ENCODE results near the gene ADAM22.

Gene ADAM22

GRCh38 chr7:88226201-88226600, 292.1 kb downstream of the ADAM22 start:
- no peak overlapping the region for H3K27ac ChIP-seq (ENCODE audit: low read depth, low read length)
- H3K27me3 ChIP-seq (ENCODE audit: control insufficient read depth, low read length), result peaks cover 4% of the 10 kb centered on the region; the same call in 1 of the 2 replicates
- no peaks in the 10 kb centered on the region for H3F3A ChIP-seq (ENCODE audit: control insufficient read depth, insufficient read depth)
- no peaks in the 10 kb centered on the region for H4K20me1 ChIP-seq (ENCODE audit: control insufficient read depth, insufficient read depth, low read depth, low read length)
- no peaks in the 10 kb centered on the region for H3K79me2 ChIP-seq (ENCODE audit: control insufficient read depth, low read length)
- no peaks in the 10 kb centered on the region for H3K9me2 ChIP-seq (replicated peaks; ENCODE audit: control insufficient read depth, low read length)
- H3K9me3 ChIP-seq (ENCODE audit: control insufficient read depth, insufficient read depth, low read length), result no peaks in the 10 kb centered on the region
- H3K4me3 ChIP-seq (ENCODE audit: low read length), result no peak overlapping the region
- H3K36me3 ChIP-seq (ENCODE audit: control insufficient read depth, low read length), result no peaks in the 10 kb centered on the region
- peaks cover 3% of the 10 kb centered on the region for H3K4me1 ChIP-seq (ENCODE audit: control insufficient read depth, low read length)
- no peak for TF ChIP-seq EZH2phosphoT487 (IDR thresholded peaks at IDR 0.05; ENCODE audit: borderline replicate concordance, low read length)
- TF ChIP-seq, protein P1, sequence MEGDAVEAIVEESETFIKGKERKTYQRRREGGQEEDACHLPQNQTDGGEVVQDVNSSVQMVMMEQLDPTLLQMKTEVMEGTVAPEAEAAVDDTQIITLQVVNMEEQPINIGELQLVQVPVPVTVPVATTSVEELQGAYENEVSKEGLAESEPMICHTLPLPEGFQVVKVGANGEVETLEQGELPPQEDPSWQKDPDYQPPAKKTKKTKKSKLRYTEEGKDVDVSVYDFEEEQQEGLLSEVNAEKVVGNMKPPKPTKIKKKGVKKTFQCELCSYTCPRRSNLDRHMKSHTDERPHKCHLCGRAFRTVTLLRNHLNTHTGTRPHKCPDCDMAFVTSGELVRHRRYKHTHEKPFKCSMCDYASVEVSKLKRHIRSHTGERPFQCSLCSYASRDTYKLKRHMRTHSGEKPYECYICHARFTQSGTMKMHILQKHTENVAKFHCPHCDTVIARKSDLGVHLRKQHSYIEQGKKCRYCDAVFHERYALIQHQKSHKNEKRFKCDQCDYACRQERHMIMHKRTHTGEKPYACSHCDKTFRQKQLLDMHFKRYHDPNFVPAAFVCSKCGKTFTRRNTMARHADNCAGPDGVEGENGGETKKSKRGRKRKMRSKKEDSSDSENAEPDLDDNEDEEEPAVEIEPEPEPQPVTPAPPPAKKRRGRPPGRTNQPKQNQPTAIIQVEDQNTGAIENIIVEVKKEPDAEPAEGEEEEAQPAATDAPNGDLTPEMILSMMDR (IDR thresholded peaks at IDR 0.05; ENCODE audit: low read depth, low read length, poor library complexity, severe bottlenecking), result no peak
- H3K4me2 ChIP-seq (ENCODE audit: low read length), result no peak overlapping the region

- no peaks in the 10 kb centered on the region for H3K79me2 ChIP-seq (ENCODE audit: control insufficient read depth, low read length)
- no peaks in the 10 kb centered on the region for H3K9me2 ChIP-seq (replicated peaks; ENCODE audit: control insufficient read depth, low read length)
- no peak for TF ChIP-seq EZH2phosphoT487 (IDR thresholded peaks at IDR 0.05; ENCODE audit: borderline replicate concordance, low read length)
- H3K4me1 ChIP-seq (ENCODE audit: control insufficient read depth, low read length), result no peaks in the 10 kb centered on the region
- no peak overlapping the region for H3K4me2 ChIP-seq (ENCODE audit: low read length)
- no peaks in the 10 kb centered on the region for H3K36me3 ChIP-seq (ENCODE audit: control insufficient read depth, low read length)
- H3K9me3 ChIP-seq (ENCODE audit: control insufficient read depth, insufficient read depth, low read length), result no peaks in the 10 kb centered on the region
- peaks cover 4% of the 10 kb centered on the region; the same call in 1 of the 2 replicates for H3K27me3 ChIP-seq (ENCODE audit: control insufficient read depth, low read length)
- H3K27ac ChIP-seq (ENCODE audit: low read depth, low read length), result no peak overlapping the region
- no peaks in the 10 kb centered on the region for H4K20me1 ChIP-seq (ENCODE audit: control insufficient read depth, insufficient read depth, low read depth, low read length)
- H3F3A ChIP-seq (ENCODE audit: control insufficient read depth, insufficient read depth), result no peaks in the 10 kb centered on the region
- no peak overlapping the region for H3K4me3 ChIP-seq (ENCODE audit: low read length)
Measured at GRCh38 chr7:88226886-88227516, 292.9 kb downstream of the ADAM22 start.

DNA sequence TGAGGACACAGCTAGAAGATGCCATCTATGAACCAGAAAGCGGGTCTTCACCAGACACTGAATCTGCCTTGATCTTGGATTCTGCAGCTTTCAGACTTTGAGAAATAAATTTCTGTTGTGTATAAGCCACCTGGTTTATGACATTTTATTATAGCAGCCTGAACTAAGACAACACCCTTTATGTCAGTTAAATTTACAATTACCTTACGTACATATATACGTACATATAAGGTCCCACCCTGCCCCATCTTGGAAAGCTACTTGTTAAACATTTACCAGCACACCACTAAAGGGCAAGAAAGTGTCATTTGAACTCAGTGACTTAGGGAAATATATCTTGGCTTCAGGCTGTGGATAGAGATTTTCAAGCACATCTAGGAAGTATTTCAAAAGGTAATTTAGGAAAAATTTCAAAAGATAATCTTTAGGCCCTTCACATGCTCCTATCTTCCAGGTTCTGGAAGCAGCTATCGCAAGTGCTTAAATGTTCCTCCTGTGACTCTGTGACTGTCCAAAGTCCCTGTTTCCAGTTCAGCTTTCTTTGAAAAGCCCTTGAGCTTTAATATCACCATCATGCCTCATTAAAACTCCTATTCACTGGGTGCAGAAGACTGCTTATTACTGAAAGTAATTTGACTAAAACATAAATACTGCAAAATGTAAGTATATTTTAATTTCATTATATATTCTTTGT, 295.4 kb downstream of the ADAM22 start:
- TF ChIP-seq, protein P1 (IDR thresholded peaks at IDR 0.05; ENCODE audit: low read depth, low read length, poor library complexity, severe bottlenecking), result no peak
- no peak for TF ChIP-seq EZH2phosphoT487 (IDR thresholded peaks at IDR 0.05; ENCODE audit: borderline replicate concordance, low read length)
- H3K27me3 ChIP-seq (ENCODE audit: control insufficient read depth, low read length), result peaks cover 7% of the 10 kb centered on the region; the same call in 1 of the 2 replicates
- no peaks in the 10 kb centered on the region for H3K9me3 ChIP-seq (ENCODE audit: control insufficient read depth, insufficient read depth, low read length)
- H4K20me1 ChIP-seq (ENCODE audit: control insufficient read depth, insufficient read depth, low read depth, low read length), result no peaks in the 10 kb centered on the region
- no peaks in the 10 kb centered on the region for H3K79me2 ChIP-seq (ENCODE audit: control insufficient read depth, low read length)
- H3K36me3 ChIP-seq (ENCODE audit: control insufficient read depth, low read length), result no peaks in the 10 kb centered on the region
- H3K4me1 ChIP-seq (ENCODE audit: control insufficient read depth, low read length), result no peaks in the 10 kb centered on the region
- H3K4me2 ChIP-seq (ENCODE audit: low read length), result no peak overlapping the region
- no peak overlapping the region for H3K27ac ChIP-seq (ENCODE audit: low read depth, low read length)
- no peak overlapping the region for H3K4me3 ChIP-seq (ENCODE audit: low read length)
- no peaks in the 10 kb centered on the region for H3K9me2 ChIP-seq (replicated peaks; ENCODE audit: control insufficient read depth, low read length)
- no peaks in the 10 kb centered on the region for H3F3A ChIP-seq (ENCODE audit: control insufficient read depth, insufficient read depth)

- Histone ChIP-seq H3K9me2 (replicated peaks; ENCODE audit: control insufficient read depth, low read length) (no peaks in the 10 kb centered on the region), H4K20me1 (ENCODE audit: control insufficient read depth, insufficient read depth, low read depth, low read length) (no peaks in the 10 kb centered on the region), H3K27ac (ENCODE audit: low read depth, low read length) (no peak overlapping the region), H3F3A (ENCODE audit: control insufficient read depth, insufficient read depth) (no peaks in the 10 kb centered on the region), H3K79me2 (ENCODE audit: control insufficient read depth, low read length) (no peaks in the 10 kb centered on the region), H3K27me3 (ENCODE audit: control insufficient read depth, low read length) (peaks cover 9% of the 10 kb centered on the region; the same call in 1 of the 2 replicates), H3K4me3 (ENCODE audit: low read length) (no peak overlapping the region), H3K4me1 (ENCODE audit: control insufficient read depth, low read length) (no peaks in the 10 kb centered on the region), H3K9me3 (ENCODE audit: control insufficient read depth, insufficient read depth, low read length) (no peaks in the 10 kb centered on the region), H3K4me2 (ENCODE audit: low read length) (no peak overlapping the region), H3K36me3 (ENCODE audit: control insufficient read depth, low read length) (no peaks in the 10 kb centered on the region)
- TF ChIP-seq, protein P1 (IDR thresholded peaks at IDR 0.05; ENCODE audit: low read depth, low read length, poor library complexity, severe bottlenecking), result no peak
- no peak for TF ChIP-seq EZH2phosphoT487 (IDR thresholded peaks at IDR 0.05; ENCODE audit: borderline replicate concordance, low read length)
Measured at GRCh38 chr7:88230646-88231045, 296.6 kb downstream of the ADAM22 start.

Data from DOHH2 (cell line).